Stomach (tissue), 4 donors: Measurements from ENCODE around the gene INPP5J.

ENCODE experiments used
- CTCF ChIP-seq, 7 experiments: fragments of 450-650 bp in 4 of 7; fragments of 200-600 bp in 3 of 7; sonication (generic) in 3 of 7; IDR thresholded peaks; one replicate each; pipeline ENCODE4 v1.5.1; 2016 to 2019; ENCODE audit warnings: antibody characterized with exemption in 7 of 7, control low read depth in 2 of 7, mild to moderate bottlenecking in 1 of 7
- EP300 ChIP-seq: sonication (generic); formaldehyde crosslinking; IDR thresholded peaks from one replicate; pipeline ENCODE4 v1.6.1; 2017; ENCODE audit warnings: antibody characterized with exemption

GRCh38 chr22:31095637-31096249, 27.0 kb upstream of the INPP5J start:
- no peak for TF ChIP-seq CTCF (IDR thresholded peaks at IDR 0.05)
- TF ChIP-seq EP300: no peak
